UCSD-AML1 (cell line): Measurements from ENCODE around the gene DAPP1.

Experiments
- DNase-seq: peaks from one replicate; lab custom pipeline; 2025; ENCODE audit not compliant: unreplicated experiment; lab: John Stamatoyannopoulos, UW

The DAPP1 gene

DNA sequence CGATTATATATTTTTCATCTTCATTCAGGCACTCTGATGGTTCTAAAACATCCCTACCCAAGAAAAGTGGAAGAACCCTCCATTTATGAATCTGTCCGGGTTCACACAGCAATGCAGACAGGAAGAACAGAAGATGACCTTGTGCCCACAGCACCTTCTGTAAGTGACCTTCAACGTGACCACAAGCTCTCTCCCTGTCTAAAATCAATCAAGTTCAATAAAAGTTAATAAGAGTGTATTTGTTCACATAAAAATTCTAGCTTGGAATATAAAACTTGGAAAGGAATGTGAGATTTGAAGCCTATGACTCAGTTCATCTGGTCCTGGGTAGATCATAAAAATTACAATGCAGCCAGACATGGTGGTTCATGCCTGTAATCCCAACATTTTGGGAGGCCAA, 36.6 kb downstream of the DAPP1 start:
- no peak for DNase-seq

DNA sequence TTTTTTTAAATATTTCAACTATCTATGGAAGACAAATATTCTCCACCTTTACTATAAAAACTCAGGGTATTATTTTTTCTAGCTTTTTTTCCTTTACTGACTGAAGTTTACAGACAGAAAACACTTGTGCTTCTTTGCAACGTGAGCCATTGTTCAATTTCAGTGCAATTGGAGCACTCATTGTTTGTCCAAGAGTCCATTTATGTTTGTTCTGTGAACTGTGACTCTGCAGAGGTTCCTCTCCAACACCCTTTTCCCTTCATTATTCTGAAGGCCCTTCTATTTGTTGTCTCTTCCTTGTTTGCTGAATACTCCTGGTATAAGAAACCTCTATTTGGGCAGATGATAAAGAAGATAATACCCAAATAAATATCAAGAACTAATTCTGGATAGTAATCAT, 37.4 kb downstream of the DAPP1 start:
- DNase-seq: no peak

DNA sequence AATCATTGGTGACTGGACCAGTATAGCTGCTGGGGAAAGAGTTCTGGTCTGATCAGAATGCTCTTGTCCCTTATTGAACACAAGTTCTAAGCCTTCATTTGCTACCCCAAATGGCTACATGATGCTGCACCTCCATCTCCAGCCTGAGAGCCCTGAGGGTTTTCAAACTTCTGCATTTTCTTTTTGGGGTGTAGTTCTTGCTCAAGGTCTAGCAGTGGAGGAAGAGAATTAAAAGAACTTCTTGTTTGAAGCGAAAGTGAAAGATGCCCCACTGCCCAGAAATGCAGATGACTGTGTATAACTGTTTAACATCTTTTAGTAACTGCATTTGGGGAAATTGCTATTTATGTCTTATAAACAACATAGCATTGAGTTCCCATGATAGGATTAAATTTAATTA, 39.1 kb downstream of the DAPP1 start:
- DNase-seq: peak; percentile 11

DNA sequence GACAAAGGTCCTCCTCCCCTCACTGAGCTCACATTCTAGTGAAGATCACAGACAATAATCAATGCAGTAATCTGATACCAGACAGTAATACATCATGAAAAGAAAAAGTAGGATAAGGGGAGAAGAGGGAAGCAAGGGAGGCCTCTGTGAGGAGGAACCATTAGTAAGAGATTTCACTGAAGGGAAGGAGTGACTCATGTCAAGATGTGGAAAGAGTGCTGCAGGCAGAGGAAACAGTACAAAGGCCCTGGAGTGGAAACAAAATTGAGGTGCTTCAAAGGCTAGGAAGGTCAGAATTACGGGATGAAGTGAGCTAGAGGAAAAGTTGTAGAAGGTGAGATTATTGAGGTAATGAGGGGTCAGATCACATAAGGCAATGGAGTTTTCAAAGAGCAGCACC, 39.5 kb downstream of the DAPP1 start:
- no peak for DNase-seq

DNA sequence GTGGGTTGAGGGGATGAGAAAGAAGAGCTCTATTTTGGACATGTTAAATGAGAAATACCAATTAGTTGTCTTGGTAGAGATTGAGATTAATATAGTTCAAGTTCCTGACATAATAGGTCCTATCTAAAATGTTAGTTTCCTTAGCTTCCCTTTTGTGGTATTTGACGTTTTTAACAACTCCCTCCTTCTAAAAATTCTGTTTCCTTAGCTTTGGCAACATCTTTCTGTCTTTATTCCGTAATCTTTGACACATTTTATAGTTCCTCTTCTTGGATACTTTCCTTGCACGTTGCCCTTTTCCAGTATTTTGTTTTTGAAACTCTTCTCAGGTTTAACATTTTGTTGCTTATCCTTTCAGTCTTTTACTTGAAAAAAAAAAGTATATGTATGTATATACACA, 40.7 kb downstream of the DAPP1 start:
- no peak for DNase-seq

DNA sequence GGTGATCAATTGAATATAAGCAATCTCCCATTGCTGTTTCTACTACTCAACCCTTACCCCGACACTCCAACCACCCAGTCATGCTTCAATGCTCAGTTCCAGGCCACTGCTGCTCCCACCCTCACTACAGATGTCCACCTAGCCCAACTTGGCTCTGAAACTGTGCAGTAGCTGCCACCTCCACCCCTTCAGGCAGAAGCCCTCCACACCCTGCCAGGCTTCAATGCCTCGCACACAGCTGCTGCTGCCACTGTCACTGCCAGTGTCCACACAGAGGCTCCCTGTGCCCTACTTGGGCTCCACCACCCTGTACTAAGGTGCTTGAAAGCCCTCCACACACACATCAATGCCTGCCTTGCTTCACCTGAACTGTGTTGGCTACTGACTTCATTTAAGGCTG, 43.0 kb downstream of the DAPP1 start:
- peak; percentile 15 for DNase-seq

DNA sequence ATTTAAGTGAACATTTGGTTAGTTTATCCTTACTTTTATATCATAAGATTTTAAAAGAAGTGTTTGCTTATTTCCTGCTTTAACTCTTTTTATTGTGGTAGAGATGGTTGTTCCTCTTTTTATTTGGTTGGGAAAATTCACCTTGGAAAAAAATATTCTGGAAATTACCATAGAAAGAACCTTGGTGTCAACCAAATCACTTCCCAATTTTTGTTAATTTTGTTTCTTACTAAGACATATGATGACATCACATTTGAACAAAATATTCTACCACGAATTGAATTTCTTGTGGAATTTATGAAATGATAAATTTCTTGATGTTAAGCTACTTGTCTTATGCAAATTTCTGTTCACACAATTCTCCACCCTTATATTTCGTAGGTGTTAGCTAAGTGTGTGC, 43.9 kb downstream of the DAPP1 start:
- no peak for DNase-seq

DNA sequence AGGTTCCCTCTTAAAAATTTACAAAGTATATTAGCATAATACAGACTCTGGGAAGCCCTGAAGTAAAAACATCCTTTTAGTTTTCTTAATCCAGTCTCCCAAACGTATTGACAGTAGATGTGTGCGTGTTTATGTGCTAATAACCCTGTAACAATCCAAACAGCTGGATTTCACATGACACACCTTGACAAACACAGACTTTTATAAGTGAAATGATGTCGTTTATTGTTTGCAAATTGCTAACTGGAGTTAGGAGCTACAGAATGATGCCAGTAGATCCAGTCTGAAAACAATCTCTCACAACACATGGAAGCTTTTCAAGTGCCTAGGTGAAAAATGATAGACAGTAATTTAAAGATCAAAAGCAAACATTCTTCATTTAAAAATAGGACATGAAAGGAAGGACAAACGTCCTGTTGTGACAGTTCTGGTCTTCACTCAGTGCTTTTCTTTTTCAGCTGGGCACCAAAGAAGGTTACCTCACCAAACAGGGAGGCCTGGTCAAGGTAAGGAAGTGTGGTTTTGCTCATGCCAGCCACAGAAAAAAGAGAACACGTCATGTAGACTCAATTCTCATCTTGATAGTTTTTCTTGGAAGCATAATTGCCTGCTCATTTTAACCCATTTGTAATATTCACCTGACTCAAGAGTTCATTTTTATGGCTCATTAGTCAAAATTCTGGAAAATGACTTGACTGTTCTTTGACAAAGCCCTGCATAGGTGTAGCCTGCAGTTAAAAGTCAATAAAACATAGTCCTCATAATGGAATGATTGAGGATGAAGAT, 44.7 kb downstream of the DAPP1 start:
- no peak for DNase-seq

DNA sequence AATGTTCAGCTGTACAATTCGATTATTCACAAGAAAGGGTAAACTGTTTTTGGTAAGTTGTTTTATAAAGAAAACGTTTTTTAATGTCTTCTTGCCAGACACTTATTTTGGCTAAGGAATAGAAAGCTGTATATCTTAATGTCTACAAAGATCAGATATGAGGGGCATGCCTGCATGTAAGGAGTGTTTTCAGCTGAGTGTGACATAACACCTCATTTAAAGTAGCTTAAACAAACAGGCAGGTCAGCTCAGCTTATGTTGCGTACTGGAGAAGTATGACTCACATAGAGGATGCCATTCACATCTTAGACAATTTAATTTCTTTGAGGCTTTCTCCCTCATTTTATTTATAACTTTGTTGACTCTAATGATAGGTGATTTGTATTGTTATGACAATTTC, 47.2 kb downstream of the DAPP1 start:
- DNase-seq: no peak

DNA sequence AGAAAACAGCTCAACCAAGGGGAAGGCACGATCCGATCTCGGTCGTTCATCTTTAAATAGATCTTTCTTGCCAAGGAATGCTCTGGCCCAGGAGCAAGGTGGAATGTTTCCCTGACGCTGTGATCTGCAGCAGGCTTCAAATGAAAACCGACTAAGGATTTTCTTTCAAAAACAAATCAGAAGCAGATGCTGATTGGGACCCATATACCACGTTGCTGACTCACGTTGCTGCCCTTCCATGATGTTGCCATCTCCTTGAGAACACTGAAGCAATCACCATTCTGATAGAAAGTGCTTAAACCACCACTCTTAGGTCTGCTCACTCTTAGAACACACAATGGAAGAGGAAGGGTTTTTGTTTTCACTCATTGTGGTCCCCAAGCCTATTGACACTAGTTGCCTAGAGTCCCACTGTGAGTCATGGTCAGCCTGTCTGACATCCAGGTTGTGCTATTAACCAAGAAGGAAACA, 51.5 kb downstream of the DAPP1 start:
- DNase-seq: no peak

DNA sequence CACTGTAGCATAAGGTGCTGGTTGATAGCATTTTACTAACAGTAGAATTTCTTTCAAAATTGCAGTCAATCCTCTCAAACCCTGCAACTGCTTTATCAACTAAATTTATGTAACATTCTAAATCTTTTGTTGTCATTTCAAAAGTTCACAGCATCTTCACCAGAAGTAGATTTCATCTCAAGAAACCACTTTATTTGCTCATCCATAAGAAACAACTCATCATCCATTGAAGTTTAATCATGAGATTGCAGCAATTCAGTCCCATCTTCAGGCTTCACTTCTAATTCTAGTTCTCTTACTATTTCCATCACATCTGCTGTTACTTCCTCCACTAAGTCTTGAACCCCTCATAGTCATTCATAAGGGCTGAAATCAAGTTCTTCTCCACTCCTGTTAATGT, 55.9 kb downstream of the DAPP1 start:
- no peak for DNase-seq

DNA sequence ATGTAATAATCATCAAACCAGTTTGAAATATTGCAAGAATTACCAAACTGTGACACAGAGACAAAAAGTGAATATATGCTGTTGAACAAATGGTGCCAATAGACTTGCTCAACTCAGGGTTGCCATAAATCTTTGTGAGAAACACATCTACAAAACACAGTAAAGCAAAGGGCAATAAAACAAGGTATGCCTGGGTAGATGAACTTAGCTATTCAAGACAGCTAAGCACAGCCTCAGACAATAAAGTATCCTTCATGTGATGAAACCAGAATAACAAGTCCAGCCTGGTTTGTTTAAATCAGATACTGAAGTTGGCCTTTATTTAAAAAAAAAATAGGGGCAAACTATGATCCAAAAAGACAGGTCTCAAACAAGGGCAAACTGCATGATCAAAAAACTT, 58.4 kb downstream of the DAPP1 start:
- DNase-seq: no peak

DNA sequence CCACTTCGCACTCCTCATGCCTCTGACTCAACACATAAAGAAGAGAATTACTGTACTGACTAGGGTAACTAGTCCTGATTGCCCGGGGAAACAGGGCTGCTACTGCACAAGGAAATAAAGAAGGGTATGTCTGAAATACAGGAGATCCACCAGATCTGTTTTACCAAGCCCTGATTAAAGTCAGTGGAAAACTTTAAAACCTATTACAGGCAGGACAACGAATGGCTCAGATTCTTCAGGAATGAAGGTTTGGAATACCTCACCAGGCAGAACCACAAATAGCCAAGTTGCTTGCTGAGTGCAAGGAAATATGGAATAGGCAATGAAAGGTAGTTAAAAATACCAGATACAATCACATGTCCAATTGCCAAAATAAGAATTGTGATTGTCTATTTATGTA, 60.3 kb downstream of the DAPP1 start:
- DNase-seq: no peak

DNA sequence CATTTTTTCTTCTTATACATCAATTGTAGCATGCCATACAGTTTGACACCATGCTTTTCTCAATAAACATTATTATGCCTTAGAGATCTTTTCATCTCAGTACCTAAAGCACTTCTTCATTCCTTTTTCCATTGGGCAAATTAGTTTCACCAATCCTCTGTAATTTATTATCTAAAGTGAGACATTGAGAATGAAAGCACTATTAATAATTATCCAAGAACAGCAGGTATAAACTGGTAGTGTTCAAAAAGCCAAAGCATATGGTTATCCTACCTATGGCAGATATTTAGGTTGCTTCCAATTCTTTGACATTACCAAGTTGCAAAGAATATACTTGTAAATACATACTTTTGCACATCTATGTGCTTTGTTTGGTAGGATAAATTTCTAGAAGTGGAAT, 62.0 kb downstream of the DAPP1 start:
- DNase-seq: no peak

DNA sequence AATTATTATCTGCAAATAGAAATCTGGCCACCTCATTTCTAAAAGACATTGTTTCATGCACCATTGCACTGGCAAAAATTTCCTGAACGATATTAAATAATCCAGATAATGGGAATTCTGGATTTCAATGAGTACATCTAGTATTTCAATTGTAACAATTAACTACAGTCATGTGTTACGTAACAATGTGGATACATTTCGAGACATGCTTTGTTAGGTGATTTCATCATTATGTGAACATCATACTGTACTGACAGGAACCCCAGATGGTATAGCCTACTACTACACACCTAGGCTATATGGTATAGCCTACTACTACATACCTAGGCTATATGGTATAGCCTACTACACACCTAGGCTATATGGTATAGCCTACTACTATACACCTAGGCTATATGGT, 62.8 kb downstream of the DAPP1 start:
- DNase-seq: no peak

DNA sequence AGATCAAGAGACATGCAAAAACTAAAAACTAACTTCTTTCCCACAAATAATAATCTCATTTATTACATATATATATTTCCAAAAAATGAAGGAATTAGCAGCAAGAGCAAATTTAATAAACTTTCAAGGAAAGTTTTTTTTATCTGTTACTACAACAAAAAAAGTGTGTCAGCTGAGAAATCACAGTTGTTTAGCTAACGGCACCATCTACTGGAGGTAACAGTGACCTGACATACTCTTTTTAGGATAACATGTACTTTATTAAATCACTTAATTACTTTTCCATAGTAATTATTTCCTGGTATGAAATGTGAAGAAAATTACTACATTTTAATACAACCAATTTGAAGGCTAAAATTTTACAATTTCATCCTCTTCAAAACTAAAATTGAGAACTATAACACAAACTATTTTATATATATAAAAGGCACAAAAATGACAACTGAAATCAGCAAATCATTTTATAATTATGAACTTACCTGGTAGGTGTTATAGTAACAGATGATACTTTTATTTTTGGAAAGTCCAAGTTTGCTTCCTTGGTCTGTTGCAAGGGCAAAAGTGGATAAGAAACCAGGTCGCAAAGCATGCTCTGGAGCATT, 68.5 kb downstream of the DAPP1 start:
- no peak for DNase-seq

DNA sequence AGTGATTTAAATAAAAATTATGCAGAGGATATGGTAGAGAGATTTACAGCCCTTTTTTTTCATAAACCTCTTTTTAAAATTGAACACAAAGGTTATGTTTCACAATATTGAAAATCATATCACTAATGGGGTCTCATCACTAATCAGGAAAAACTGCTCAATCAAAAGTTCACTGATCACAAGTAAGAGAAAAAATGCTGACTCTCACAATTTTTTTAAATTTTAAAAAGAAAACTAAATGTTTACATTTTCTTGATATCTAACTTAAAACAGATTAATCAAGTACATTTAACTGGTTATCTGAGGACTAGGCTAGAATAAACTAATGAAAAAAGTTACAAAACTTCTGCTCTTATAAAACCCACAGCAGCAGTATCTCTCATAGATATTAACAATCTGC, 69.1 kb downstream of the DAPP1 start:
- no peak for DNase-seq

DNA sequence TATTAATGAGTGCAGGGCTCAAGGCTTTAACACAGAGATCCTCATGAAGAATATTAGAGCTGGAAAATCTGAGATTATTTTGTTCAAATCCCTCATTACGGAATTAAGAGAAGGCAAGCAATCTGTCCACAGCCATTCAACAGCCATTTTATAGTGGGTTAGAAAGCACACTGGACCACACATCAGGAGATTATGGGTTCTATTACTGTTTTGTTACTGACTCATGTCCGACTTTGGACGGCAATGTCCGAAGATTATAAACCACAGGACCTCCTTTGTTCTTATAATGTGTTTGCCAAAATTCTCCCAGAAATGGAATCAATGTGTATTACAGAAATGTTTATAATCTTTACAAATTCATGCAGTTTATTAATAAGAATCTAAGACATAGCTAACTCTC, 69.5 kb downstream of the DAPP1 start:
- DNase-seq: no peak

DNA sequence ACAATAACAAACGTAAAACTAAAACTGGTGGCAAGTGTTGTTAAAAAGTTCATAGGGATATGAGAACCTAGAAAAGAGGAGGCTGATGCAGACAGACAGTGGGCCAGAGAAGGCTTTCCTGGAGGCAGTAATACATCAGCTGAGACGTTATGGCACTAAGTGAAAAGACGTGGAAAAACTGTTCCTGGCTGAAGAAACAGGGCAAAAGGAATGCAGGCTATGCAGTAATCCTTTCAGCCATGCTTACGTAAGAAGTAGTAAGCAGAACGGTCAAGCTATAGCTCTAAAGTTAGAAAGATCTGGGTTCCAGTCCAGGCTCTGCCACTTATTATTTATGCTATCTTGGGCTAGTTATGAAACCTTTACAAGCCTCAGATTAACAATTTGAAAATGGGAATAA, 71.2 kb downstream of the DAPP1 start:
- DNase-seq: no peak

DNA sequence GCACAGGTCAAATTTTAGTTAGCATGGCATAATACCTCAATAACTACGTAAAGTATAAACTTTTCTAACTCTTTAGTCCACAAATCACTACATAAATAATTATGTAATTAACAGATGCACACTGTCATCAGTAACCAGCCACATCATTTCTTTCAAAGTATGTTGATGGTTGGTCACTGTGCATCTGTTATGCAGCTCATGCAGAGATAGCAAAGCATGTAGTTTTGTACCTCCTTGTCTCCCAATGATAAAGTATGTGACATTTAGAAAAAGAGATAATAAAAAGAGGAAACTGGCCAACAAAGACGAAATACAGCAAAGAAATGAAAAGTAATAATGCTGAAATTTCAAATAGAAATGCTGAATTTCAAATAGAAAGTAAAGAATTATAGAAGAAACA, 74.7 kb downstream of the DAPP1 start:
- no peak for DNase-seq

DNA sequence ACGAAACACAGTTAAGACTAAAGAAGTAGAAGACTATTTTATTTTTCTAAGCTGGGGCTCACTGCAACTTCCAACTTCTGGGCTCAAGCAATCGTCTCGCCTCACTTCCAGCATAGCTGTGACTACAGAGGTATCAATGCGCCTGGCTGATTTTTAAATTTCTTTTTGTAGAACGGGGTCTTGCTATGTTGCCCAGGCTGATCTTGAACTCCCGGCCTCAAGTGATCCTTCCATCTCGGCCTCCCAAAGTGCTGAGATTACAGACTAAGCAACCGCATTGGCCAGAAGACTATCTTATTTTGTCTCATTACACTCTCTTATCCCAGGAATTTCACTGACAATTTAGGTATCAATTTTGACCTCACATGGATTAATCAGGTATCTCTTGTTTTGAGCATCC, 76.4 kb downstream of the DAPP1 start:
- no peak for DNase-seq

DNA sequence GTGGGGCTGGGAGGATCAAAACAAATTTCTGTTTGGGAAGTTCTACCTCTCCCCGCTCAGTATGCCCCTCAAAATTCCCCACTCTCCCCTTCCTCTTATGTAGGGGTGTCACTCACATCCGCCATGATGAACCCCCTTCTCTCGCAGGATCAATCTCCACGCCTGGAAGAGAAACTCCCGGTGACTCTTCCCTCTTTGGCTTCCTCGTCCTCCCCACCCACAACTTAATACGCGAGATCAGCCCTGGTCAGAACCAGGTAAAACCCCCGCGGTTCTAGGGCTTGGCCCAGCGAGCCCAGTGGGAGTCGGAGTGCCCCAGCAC, 77.2 kb downstream of the DAPP1 start:
- DNase-seq: no peak
